Neuronal stem cell (in vitro differentiated cells): ENCODE results near the gene MATN1.

Experiments
- DNase-seq: peaks from one replicate; pipeline ENCODE4 v3.0.0-alpha.2; 2013; ENCODE audit warnings: low spot score
- H2AFZ ChIP-seq: one replicate; pipeline ENCODE4 v1.6.1; 2013; ENCODE audit warnings: mild to moderate bottlenecking, low read length, inconsistent platforms
- H2AK5ac ChIP-seq: 2 replicates; pipeline ENCODE4 v1.6.1; 2013; ENCODE audit warnings: low read depth, mild to moderate bottlenecking, inconsistent platforms, low read length, moderate library complexity, mixed read lengths
- H2BK120ac ChIP-seq: 2 replicates; pipeline ENCODE4 v1.6.1; 2013; ENCODE audit warnings: low read depth, mild to moderate bottlenecking, inconsistent platforms, low read length, moderate library complexity, mixed read lengths
- H2BK12ac ChIP-seq: one replicate; pipeline ENCODE4 v1.6.1; 2013; ENCODE audit warnings: low read length, inconsistent platforms
- H2BK15ac ChIP-seq: 2 replicates; pipeline ENCODE4 v1.6.1; 2013; ENCODE audit warnings: mild to moderate bottlenecking, low read length, inconsistent platforms, mixed read lengths
- H2BK5ac ChIP-seq: one replicate; pipeline ENCODE4 v1.6.1; 2013; ENCODE audit warnings: inconsistent platforms, mild to moderate bottlenecking, low read length, moderate library complexity
- H3K14ac ChIP-seq: one replicate; pipeline ENCODE4 v1.6.1; 2013; ENCODE audit warnings: low read length, inconsistent platforms
- H3K18ac ChIP-seq: 2 replicates; pipeline ENCODE4 v1.6.1; 2013; ENCODE audit warnings: low read length, inconsistent platforms
- H3K23ac ChIP-seq: 2 replicates; pipeline ENCODE4 v1.6.1; 2013; ENCODE audit warnings: low read depth, mild to moderate bottlenecking, mixed read lengths, low read length, inconsistent platforms; ENCODE audit not compliant: poor library complexity
- H3K27ac ChIP-seq: replicated peaks from 3 replicates; pipeline ENCODE4 v1.5.1; 2013; ENCODE audit warnings: low read length, inconsistent platforms
- H3K27me3 ChIP-seq, 3 experiments: 2 replicates each; pipeline ENCODE4 v1.6.1; 2013; ENCODE audit warnings: low read length in 3 of 3, mild to moderate bottlenecking in 2 of 3, inconsistent platforms in 1 of 3, low read depth in 1 of 3, mixed read lengths in 1 of 3, moderate library complexity in 1 of 3; ENCODE audit not compliant: control insufficient read depth in 3 of 3, insufficient read depth in 3 of 3
- H3K36me3 ChIP-seq, 2 donors: replicated peaks in 1 of 2; 2 replicates each; pipeline ENCODE4 v1.6.1; 2013; ENCODE audit warnings: low read length in 2 of 2; ENCODE audit not compliant: control insufficient read depth in 2 of 2, insufficient read depth in 2 of 2
- H3K4ac ChIP-seq: 2 replicates; pipeline ENCODE4 v1.6.1; 2013; ENCODE audit warnings: inconsistent platforms, mild to moderate bottlenecking, low read length, moderate library complexity
- H3K4me1 ChIP-seq, 2 donors: 1 replicate in 1 of 2; 2 replicates in 1 of 2; pipeline ENCODE4 v1.6.1; 2013; ENCODE audit warnings: low read length in 2 of 2, low read depth in 1 of 2; ENCODE audit not compliant: control insufficient read depth in 2 of 2, insufficient read depth in 1 of 2
- H3K4me2 ChIP-seq: one replicate; pipeline ENCODE4 v1.6.1; 2013; ENCODE audit warnings: mild to moderate bottlenecking, low read length, inconsistent platforms; ENCODE audit not compliant: insufficient read depth, poor library complexity, severe bottlenecking
- H3K4me3 ChIP-seq, 2 donors: 2 replicates each; pipeline ENCODE4 v1.5.1; 2013; ENCODE audit warnings: low read length in 2 of 2, mild to moderate bottlenecking in 2 of 2, inconsistent platforms in 1 of 2, moderate library complexity in 1 of 2
- H3K79me1 ChIP-seq: one replicate; pipeline ENCODE4 v1.6.1; 2013; ENCODE audit warnings: low read depth, mild to moderate bottlenecking, inconsistent platforms, low read length, moderate library complexity
- H3K9ac ChIP-seq: one replicate; pipeline ENCODE4 v1.6.1; 2013; ENCODE audit warnings: mild to moderate bottlenecking, low read depth, low read length, inconsistent platforms; ENCODE audit not compliant: poor library complexity
- H3K9me3 ChIP-seq, 2 donors: replicated peaks in 1 of 2; 2 replicates each; pipeline versions ENCODE3 to v1.6.1; 2013; ENCODE audit warnings: low read length in 2 of 2, mild to moderate bottlenecking in 2 of 2, inconsistent platforms in 1 of 2, low read depth in 1 of 2, mixed read lengths in 1 of 2, moderate library complexity in 1 of 2; ENCODE audit not compliant: control insufficient read depth in 2 of 2, insufficient read depth in 1 of 2
- H4K8ac ChIP-seq: one replicate; pipeline ENCODE4 v1.6.1; 2013; ENCODE audit warnings: low read depth, mild to moderate bottlenecking, inconsistent platforms, low read length, moderate library complexity
- H4K91ac ChIP-seq: one replicate; pipeline ENCODE4 v1.6.1; 2013; ENCODE audit warnings: low read length, low read depth, mild to moderate bottlenecking, inconsistent platforms; ENCODE audit not compliant: poor library complexity
- WGBS, 2 donors: extraction: QIAGEN DNeasy Blood & Tissue Kit; methylation state at CpG; one replicate each; pipeline ENCODE4 v1.1.7; 2013; ENCODE audit warnings: missing lambda C conversion rate in 2 of 2, mixed read lengths in 1 of 2; ENCODE audit not compliant: insufficient read length in 2 of 2, insufficient replicate concordance in 1 of 2; ENCODE audit errors: extremely low coverage in 2 of 2; 5-methylcytosine and 5-hydroxymethylcytosine counted together

The MATN1 gene

GRCh38 chr1:30733493-30733892 lies 10.1 kb upstream of the MATN1 start:
- H4K8ac ChIP-seq: no peak overlapping the region
- no peaks in the 10 kb centered on the region for H3K36me3 ChIP-seq
- no CpG with 5 or more reads among the region's 8 CpGs for WGBS, 2 donors
- no peak for DNase-seq
- no peak overlapping the region for H2BK5ac ChIP-seq
- no peak overlapping the region for H3K4ac ChIP-seq
- H3K9ac ChIP-seq: no peak overlapping the region
- peak overlapping the region; percentile 18 for H2AK5ac ChIP-seq
- no peak overlapping the region for H3K14ac ChIP-seq
- H2BK12ac ChIP-seq: no peak overlapping the region
- H2AFZ ChIP-seq: no peak overlapping the region
- H3K27me3 ChIP-seq: no peaks in the 10 kb centered on the region
- no peak overlapping the region for H4K91ac ChIP-seq
- no peak overlapping the region for H3K27ac ChIP-seq
- H3K23ac ChIP-seq: no peak overlapping the region
- no peak overlapping the region for H2BK120ac ChIP-seq
- H3K18ac ChIP-seq: no peak overlapping the region
- peaks cover 2 to 9% of the 10 kb centered on the region in 2 donors for H3K4me1 ChIP-seq
- H2BK15ac ChIP-seq: no peak overlapping the region
- no peaks in the 10 kb centered on the region for H3K79me1 ChIP-seq
- no peak overlapping the region for H3K4me3 ChIP-seq
- H3K4me2 ChIP-seq: no peak overlapping the region
- H3K9me3 ChIP-seq: no peaks in the 10 kb centered on the region

DNA sequence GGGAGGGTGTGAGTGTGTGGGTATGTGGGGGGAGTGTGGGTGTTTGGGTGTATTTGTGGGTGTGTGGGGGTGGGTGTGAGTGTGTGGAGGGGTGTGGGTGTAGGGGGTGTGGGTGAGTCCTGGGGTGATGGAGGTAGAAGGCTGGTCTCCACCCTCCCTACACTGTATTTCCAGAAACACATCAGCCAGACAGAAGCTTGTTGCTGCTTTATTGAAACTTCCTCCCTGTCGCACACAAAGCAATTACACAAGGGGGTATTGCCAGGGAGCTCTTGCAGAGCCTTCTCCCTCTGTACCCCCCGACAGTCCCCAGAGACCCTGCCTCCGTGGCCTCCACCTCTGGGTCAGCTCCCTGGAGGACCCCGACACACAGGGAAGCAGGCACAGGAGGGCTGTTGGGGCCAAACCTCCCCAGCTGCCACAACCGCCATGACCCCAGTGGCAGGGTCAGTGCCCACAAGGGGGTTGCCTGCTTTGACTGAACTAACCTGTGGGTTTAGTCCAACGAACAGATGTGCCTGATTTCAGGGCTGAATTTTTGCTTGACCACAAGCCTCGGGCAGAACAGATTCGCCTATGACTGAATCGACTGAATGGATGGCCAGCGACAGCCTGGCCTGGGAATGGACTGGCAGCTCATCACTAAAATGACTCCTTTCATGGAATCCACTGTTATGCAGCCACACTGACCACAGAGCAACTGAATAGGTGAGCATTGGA lies 9.1 kb upstream of the MATN1 start:
- peak overlapping the region; percentile 62 for H3K18ac ChIP-seq
- no peak overlapping the region for H2BK120ac ChIP-seq
- no peaks in the 10 kb centered on the region for H3K36me3 ChIP-seq
- H4K91ac ChIP-seq: no peak overlapping the region
- H4K8ac ChIP-seq: no peak overlapping the region
- H3K4me1 ChIP-seq: peaks cover 6 to 16% of the 10 kb centered on the region in 2 donors
- no peak overlapping the region for H3K27ac ChIP-seq
- H3K9me3 ChIP-seq: no peaks in the 10 kb centered on the region
- no peaks in the 10 kb centered on the region for H3K27me3 ChIP-seq
- no peak overlapping the region for H3K4me3 ChIP-seq
- no peaks in the 10 kb centered on the region for H3K79me1 ChIP-seq
- no peak overlapping the region for H3K4ac ChIP-seq
- no peak for DNase-seq
- no CpG with 5 or more reads among the region's 10 CpGs for WGBS, 2 donors
- no peak overlapping the region for H2BK15ac ChIP-seq
- no peak overlapping the region for H3K4me2 ChIP-seq
- H2AK5ac ChIP-seq: peak overlapping the region; percentile 2
- no peak overlapping the region for H3K9ac ChIP-seq
- peak overlapping the region; percentile 53 for H2BK12ac ChIP-seq
- no peak overlapping the region for H3K14ac ChIP-seq
- H3K23ac ChIP-seq: no peak overlapping the region
- H2AFZ ChIP-seq: peak overlapping the region; percentile 6
- peak overlapping the region; percentile 16 for H2BK5ac ChIP-seq

- no peak overlapping the region for H3K14ac ChIP-seq
- no peak overlapping the region for H3K4me2 ChIP-seq
- 100% methylated on average over 2 of the region's 8 CpGs; no CpG with 5 or more reads in 1 of the 2 donors for WGBS, 2 donors
- H3K79me1 ChIP-seq: no peaks in the 10 kb centered on the region
- no peak overlapping the region for H4K91ac ChIP-seq
- no peak overlapping the region for H3K23ac ChIP-seq
- no peak overlapping the region for H2AK5ac ChIP-seq
- peaks cover 6 to 22% of the 10 kb centered on the region in 2 donors for H3K4me1 ChIP-seq
- H2BK15ac ChIP-seq: no peak overlapping the region
- no peak overlapping the region for H3K27ac ChIP-seq
- H3K18ac ChIP-seq: no peak overlapping the region
- no peak overlapping the region for H2BK120ac ChIP-seq
- no peak overlapping the region for H3K4ac ChIP-seq
- H3K9ac ChIP-seq: no peak overlapping the region
- no peak overlapping the region for H2BK5ac ChIP-seq
- no peak overlapping the region for H2BK12ac ChIP-seq
- H3K9me3 ChIP-seq: no peaks in the 10 kb centered on the region
- H2AFZ ChIP-seq: no peak overlapping the region
- H4K8ac ChIP-seq: no peak overlapping the region
- H3K4me3 ChIP-seq: no peak overlapping the region
- no peak for DNase-seq
- no peaks in the 10 kb centered on the region for H3K27me3 ChIP-seq
- H3K36me3 ChIP-seq: no peaks in the 10 kb centered on the region
These were observed 8.5 kb upstream of the MATN1 start for GRCh38 chr1:30731806-30732276.

DNA sequence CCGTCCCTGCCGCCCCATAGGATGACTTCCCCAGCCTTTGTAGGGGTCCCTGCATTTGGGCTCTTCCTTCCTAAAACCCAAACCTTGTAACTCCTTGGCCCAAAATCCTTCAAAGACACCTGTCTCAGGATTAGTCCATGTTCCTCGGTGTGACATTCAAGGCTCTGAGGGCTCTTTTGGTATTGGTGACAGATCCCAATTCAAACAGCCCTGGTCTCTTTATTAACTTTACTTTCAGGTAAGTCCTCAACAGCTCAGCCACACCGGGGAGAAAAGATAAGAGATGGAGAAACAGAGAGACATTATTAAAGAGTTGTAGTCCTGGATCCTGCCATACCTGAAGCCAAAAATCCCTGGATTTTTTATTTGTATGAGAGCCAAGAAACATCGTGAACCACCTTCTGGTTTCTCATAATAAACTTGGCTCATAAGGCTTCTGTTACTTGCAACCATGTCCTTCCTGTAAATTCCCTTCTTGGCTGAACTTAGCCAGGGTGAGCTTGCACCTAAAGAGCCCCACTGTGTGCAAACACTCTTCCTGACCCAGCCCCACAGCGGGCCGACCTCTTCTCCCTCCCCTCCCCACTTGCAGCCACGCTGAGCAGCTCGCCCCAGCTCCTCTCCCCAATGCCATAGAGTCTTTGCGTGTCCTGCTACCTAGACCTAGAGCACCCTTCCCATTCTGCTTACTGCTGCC lies 7.9 kb upstream of the MATN1 start:
- no peak for DNase-seq
- H2AK5ac ChIP-seq: no peak overlapping the region
- peak overlapping the region; percentile 32 for H3K18ac ChIP-seq
- no peaks in the 10 kb centered on the region for H3K79me1 ChIP-seq
- no peak overlapping the region for H3K14ac ChIP-seq
- H3K23ac ChIP-seq: no peak overlapping the region
- no peaks in the 10 kb centered on the region for H3K27me3 ChIP-seq
- H3K27ac ChIP-seq: no peak overlapping the region
- no peaks in the 10 kb centered on the region for H3K36me3 ChIP-seq
- no peak overlapping the region for H3K4ac ChIP-seq
- no peak overlapping the region for H2BK12ac ChIP-seq
- H2BK5ac ChIP-seq: no peak overlapping the region
- H4K8ac ChIP-seq: no peak overlapping the region
- H4K91ac ChIP-seq: no peak overlapping the region
- H2BK120ac ChIP-seq: no peak overlapping the region
- no peaks in the 10 kb centered on the region for H3K9me3 ChIP-seq
- H3K4me2 ChIP-seq: no peak overlapping the region
- H2AFZ ChIP-seq: no peak overlapping the region
- peaks cover 7 to 27% of the 10 kb centered on the region in 2 donors for H3K4me1 ChIP-seq
- H3K9ac ChIP-seq: no peak overlapping the region
- no peak overlapping the region for H3K4me3 ChIP-seq
- no peak overlapping the region for H2BK15ac ChIP-seq
- no CpG with 5 or more reads among the region's 10 CpGs for WGBS, 2 donors
